ENCODE data around the gene ZNF593.

The ZNF593 gene

DNA sequence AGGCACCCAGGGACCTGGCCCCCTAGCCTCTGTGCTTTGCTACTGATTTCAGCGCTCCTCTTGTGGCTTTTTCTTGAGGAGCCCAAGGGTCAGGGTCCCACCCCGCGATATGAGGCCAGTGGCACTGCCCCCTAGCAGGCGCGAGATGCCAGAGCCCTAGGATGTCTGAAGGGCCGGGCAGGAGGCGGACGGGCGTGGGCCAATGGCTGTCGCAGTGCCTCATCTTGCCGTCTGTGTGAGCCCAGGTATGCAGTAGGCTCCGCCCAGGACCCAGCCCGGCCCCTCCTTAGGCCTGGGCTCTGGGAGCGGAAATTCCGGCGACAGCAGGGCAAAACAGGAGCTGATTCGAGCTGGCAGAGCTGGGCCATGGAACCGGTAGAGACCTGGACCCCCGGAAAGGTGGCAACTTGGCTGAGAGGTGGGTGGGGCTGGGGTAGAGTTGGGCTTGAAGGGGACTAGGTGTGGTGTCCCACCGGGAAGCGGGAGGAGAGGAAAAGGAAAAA, 7.5 kb downstream of the ZNF593 start, which contains the start of gene CNKSR1:
Gene CNKSR1 (plus strand): TSS at position 310 of the 503 bp plus-strand sequence. CDS start 57 bp downstream, at position 367.
- DNase-seq (ENCODE audit: insufficient read length) (no peak), FAIRE-seq (no peak)
- TF ChIP-seq POLR2AphosphoS5 (IDR thresholded peaks at IDR 0.05; ENCODE audit: low read depth, low read length), result no peak
- TF ChIP-seq TAF1 (IDR thresholded peaks at IDR 0.05; ENCODE audit: borderline replicate concordance, low read depth, low read length), result no peak
- TF ChIP-seq POLR2A (IDR thresholded peaks at IDR 0.05; ENCODE audit: low read depth, low read length), result no peak

DNA sequence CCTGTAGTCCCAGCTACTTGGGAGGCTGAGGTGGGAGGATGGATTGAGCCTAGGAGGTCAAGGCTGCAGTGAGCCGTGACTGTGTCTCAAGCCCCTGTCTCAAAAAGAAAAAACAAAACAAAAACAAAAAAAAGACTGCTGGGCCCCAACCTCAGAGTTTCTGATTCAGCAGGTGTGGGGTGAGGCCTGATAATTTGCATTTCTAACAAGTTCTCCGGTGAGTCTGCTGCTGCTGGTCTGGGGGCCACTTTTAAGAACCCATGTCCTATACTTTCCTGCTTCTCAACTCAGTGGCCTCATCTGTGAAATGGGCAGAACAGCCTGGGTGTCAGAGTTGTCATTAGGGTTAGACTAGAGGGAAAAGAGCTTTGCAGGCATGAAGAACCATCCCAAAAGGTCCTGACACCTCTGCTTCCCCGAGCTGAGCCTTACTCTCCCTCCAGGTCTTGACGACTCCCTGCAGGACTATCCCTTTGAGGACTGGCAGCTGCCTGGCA, 10.3 kb downstream of the ZNF593 start:
- DNase-seq (ENCODE audit: insufficient read length) (no peak), FAIRE-seq (no peak)
- TF ChIP-seq POLR2AphosphoS5 (IDR thresholded peaks at IDR 0.05; ENCODE audit: low read depth, low read length), result no peak
- no peak for TF ChIP-seq TAF1 (IDR thresholded peaks at IDR 0.05; ENCODE audit: borderline replicate concordance, low read depth, low read length)
- TF ChIP-seq POLR2A (IDR thresholded peaks at IDR 0.05; ENCODE audit: low read depth, low read length), result no peak

DNA sequence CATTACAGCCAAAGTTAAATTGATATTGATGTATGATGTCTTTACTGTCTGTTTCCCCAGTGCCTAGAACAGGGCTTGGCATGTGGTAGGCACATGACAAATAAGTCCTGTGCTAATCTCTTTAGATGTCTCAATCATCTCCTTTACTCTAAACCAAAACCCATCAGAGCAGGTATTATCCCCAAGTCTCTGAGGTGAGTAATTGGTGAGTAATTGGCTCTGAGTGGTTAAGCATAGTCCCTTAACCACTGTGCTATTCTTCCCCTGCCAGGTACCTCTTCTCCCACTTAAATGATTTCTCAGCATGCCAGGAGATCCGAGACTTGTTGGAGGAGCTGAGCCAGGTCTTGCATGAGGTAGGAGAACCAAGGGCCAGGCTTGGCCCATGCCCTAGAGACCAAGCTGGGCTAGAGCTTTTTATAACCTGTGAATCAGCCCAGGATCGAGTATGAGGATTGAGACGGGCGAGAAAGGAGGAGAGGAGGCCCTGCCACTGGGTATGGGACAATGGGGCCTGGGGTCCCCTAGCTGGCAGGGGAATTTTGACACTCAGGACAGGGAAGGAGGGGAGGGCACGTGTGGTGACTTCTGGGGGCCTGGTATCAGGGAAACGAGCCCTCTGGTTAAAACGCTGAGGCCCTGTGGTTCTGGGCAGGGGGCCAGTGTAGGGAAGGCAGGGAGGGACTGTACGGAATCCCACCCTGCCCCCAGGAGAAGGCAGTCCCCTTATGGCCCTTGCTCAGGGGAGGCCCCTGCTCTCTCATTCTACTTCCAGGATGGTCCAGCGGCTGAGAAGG, 12.1 kb downstream of the ZNF593 start:
- no peak for FAIRE-seq
- TF ChIP-seq POLR2AphosphoS5 (IDR thresholded peaks at IDR 0.05; ENCODE audit: low read depth, low read length) (no peak), POLR2A (IDR thresholded peaks at IDR 0.05; ENCODE audit: low read depth, low read length) (no peak), TAF1 (IDR thresholded peaks at IDR 0.05; ENCODE audit: borderline replicate concordance, low read depth, low read length) (no peak)
- no peak for DNase-seq (ENCODE audit: insufficient read length)

GRCh38 chr1:26182383-26182696, 12.6 kb downstream of the ZNF593 start:
- TF ChIP-seq POLR2AphosphoS5 (IDR thresholded peaks at IDR 0.05; ENCODE audit: low read depth, low read length), result no peak
- FAIRE-seq (no peak), DNase-seq (ENCODE audit: insufficient read length) (no peak)

DNA sequence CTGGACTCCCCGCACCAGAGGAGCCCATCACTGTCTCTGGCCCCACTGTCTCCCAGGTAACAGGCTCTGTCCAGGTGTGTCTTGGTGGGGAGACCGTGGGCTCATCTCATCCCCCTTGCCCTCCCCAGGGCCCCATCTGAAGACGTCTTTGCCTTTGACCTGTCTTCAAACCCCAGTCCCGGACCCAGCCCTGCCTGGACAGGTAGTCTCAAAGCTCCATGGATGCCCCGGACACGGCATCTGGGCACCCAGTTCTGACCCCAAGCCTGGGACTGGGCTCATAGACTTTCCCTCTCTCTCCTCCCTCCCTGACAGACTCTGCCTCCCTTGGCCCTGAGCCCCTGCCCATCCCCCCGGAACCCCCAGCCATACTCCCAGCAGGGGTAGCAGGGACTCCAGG, 14.4 kb downstream of the ZNF593 start:
- DNase-seq (ENCODE audit: insufficient read length) (no peak), FAIRE-seq (no peak)
- no peak for TF ChIP-seq TAF1 (IDR thresholded peaks at IDR 0.05; ENCODE audit: borderline replicate concordance, low read depth, low read length)
- TF ChIP-seq POLR2A (IDR thresholded peaks at IDR 0.05; ENCODE audit: low read depth, low read length), result no peak
- no peak for TF ChIP-seq POLR2AphosphoS5 (IDR thresholded peaks at IDR 0.05; ENCODE audit: low read depth, low read length)

DNA sequence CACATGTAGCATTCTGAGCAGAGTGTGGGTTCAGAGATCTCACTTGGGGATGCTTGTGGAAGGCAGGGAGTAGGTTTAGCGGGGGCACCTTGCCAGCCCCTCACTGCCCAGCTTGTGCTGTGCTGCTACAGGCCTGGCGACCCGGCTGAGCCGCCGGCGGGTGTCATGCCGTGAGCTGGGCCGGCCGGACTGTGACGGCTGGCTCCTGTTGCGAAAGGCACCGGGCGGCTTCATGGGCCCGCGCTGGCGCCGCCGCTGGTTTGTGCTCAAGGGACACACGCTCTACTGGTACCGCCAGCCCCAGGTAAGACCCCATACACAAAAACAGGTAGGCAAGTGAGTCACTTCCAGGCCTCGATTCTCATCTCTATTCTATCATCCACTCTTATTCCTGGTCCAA, 15.2 kb downstream of the ZNF593 start:
- DNase-seq (ENCODE audit: insufficient read length) (no peak), FAIRE-seq (no peak)
- TF ChIP-seq TAF1 (IDR thresholded peaks at IDR 0.05; ENCODE audit: borderline replicate concordance, low read depth, low read length) (no peak), POLR2A (IDR thresholded peaks at IDR 0.05; ENCODE audit: low read depth, low read length) (no peak), POLR2AphosphoS5 (IDR thresholded peaks at IDR 0.05; ENCODE audit: low read depth, low read length) (no peak)

- DNase-seq (ENCODE audit: insufficient read length) (no peak), FAIRE-seq (no peak)
- TF ChIP-seq POLR2A (IDR thresholded peaks at IDR 0.05; ENCODE audit: low read depth, low read length) (no peak), TAF1 (IDR thresholded peaks at IDR 0.05; ENCODE audit: borderline replicate concordance, low read depth, low read length) (no peak), POLR2AphosphoS5 (IDR thresholded peaks at IDR 0.05; ENCODE audit: low read depth, low read length) (no peak)
Measured at GRCh38 chr1:26187882-26188281, 18.2 kb downstream of the ZNF593 start.

DNA sequence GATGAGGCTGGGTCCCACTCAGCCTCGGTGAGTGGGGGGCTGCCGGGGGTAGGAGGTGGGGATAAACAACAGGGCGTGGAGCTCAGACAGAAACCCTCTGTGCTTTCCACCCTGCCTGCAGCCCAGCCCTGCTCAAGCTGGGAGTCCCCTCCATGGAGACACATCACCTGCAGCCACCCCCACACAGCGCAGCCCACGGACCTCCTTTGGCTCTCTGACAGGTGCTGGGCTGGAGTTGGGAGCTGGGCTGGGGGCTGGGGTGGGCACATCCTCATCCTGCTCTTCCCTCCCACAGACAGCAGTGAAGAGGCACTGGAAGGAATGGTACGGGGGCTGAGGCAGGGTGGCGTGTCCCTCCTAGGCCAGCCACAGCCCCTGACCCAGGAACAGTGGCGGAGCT, 18.8 kb downstream of the ZNF593 start:
- no peak for DNase-seq (ENCODE audit: insufficient read length)
- no peak for TF ChIP-seq TAF1 (IDR thresholded peaks at IDR 0.05; ENCODE audit: borderline replicate concordance, low read depth, low read length)
- FAIRE-seq, result no peak

GRCh38 chr1:26189331-26189730, 19.6 kb downstream of the ZNF593 start:
- no peak for TF ChIP-seq POLR2A (IDR thresholded peaks at IDR 0.05; ENCODE audit: low read depth, low read length)
- no peak for TF ChIP-seq POLR2AphosphoS5 (IDR thresholded peaks at IDR 0.05; ENCODE audit: low read depth, low read length)
- no peak for TF ChIP-seq TAF1 (IDR thresholded peaks at IDR 0.05; ENCODE audit: borderline replicate concordance, low read depth, low read length)
- FAIRE-seq (no peak), DNase-seq (ENCODE audit: insufficient read length) (no peak)

GRCh38 chr1:26189751-26190275, 20.1 kb downstream of the ZNF593 start:
- FAIRE-seq, result no peak
- TF ChIP-seq TAF1 (IDR thresholded peaks at IDR 0.05; ENCODE audit: borderline replicate concordance, low read depth, low read length) (no peak), POLR2A (IDR thresholded peaks at IDR 0.05; ENCODE audit: low read depth, low read length) (no peak), POLR2AphosphoS5 (IDR thresholded peaks at IDR 0.05; ENCODE audit: low read depth, low read length) (no peak)

DNA sequence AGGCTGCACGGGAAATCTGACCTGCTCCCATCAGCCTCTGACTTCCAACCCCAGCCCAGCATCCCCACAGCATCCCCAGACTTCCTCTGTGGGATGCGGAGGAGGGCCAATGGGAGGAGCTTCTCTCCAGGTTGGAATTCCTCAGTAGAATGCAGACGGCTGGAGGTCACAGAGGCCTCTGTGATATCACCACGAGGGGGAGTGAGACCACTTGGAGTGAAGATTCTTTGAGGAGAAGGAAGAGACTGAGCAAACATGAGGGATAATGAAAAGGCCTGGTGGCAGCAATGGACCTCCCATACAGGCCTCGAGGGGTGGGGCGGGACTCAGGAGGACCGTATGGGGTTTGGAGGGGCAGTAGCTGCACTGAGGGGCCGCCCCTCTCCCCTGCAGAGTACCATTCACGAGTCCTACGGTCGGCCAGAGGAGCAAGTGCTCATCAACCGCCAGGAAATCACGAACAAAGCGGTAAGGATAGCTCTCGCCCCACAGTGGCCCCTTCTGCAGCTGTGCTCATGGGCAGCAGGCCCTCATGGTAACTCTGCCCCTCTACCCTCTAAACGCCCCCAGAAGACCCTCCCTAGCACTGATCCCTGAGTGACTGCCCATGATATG, 20.8 kb downstream of the ZNF593 start, which contains the start of gene CATSPER4:
Gene CATSPER4 (plus strand): TSS at position 230 of the 615 bp plus-strand sequence. CDS start 26 bp downstream, at position 256.
- FAIRE-seq, result no peak
- TF ChIP-seq POLR2A (IDR thresholded peaks at IDR 0.05; ENCODE audit: low read depth, low read length) (no peak), POLR2AphosphoS5 (IDR thresholded peaks at IDR 0.05; ENCODE audit: low read depth, low read length) (no peak), TAF1 (IDR thresholded peaks at IDR 0.05; ENCODE audit: borderline replicate concordance, low read depth, low read length) (no peak)
- DNase-seq (ENCODE audit: insufficient read length), result no peak

More at GRCh38 chr1:26189751-26190275, 20.1 kb downstream of the ZNF593 start:
- DNase-seq (ENCODE audit: insufficient read length), result no peak

DNA sequence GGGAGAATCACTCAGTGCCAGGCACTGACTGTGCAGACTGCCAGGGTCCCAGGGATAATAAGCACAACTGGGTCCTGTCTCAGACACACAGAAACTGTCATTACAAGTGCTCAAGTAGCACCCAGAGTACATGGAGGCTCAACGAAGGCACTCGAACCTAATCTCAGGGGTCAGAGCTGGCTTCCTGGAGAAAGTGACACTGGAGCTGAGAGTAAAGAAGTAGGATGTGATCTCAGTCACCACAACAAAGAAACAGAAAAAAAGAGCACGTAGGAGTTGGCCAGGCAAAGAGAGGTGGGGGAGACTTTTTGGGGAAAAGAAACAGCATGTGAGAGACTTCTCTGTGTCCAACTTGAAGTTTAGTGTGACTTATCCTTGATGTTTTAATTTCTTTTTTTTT, 22.0 kb downstream of the ZNF593 start:
- no peak for TF ChIP-seq POLR2AphosphoS5 (IDR thresholded peaks at IDR 0.05; ENCODE audit: low read depth, low read length)
- no peak for TF ChIP-seq POLR2A (IDR thresholded peaks at IDR 0.05; ENCODE audit: low read depth, low read length)
- TF ChIP-seq TAF1 (IDR thresholded peaks at IDR 0.05; ENCODE audit: borderline replicate concordance, low read depth, low read length), result no peak
- FAIRE-seq (no peak), DNase-seq (ENCODE audit: insufficient read length) (no peak)

Data from GM12892 (cell line).